Nephron progenitor cell (in vitro differentiated cells): ENCODE data around the gene FAM174B.

Experiments
- DNase-seq: peaks from one replicate; pipeline ENCODE4 v3.0.0; 2021
- H3K27ac Mint-ChIP-seq: 2 replicates; pipeline ENCODE4 v1.8.0; 2021; ENCODE audit warnings: mild to moderate bottlenecking, moderate library complexity, mixed read lengths
- H3K27me3 Mint-ChIP-seq: 2 replicates; pipeline ENCODE4 v1.8.0; 2021; ENCODE audit warnings: mild to moderate bottlenecking, low read depth, mixed read lengths; ENCODE audit not compliant: poor library complexity
- H3K36me3 Mint-ChIP-seq: 2 replicates; pipeline ENCODE4 v1.8.0; 2021; ENCODE audit warnings: low read depth, mixed read lengths
- H3K4me1 Mint-ChIP-seq: 2 replicates; pipeline ENCODE4 v1.8.0; 2021; ENCODE audit warnings: mixed read lengths
- H3K4me3 Mint-ChIP-seq: 2 replicates; pipeline ENCODE4 v1.8.0; 2021; ENCODE audit warnings: mild to moderate bottlenecking, moderate library complexity, mixed read lengths
- H3K9me3 Mint-ChIP-seq: 2 replicates; pipeline ENCODE4 v1.8.0; 2021; ENCODE audit warnings: mild to moderate bottlenecking, moderate library complexity, mixed read lengths
- TF ChIP-seq, protein P1 (sequence below): fragments of 200-600 bp; sonication (generic); IDR thresholded peaks from 2 replicates; pipeline ENCODE4 v1.5.0; 2021; ENCODE audit warnings: antibody characterized with exemption

FAM174B gene

DNA sequence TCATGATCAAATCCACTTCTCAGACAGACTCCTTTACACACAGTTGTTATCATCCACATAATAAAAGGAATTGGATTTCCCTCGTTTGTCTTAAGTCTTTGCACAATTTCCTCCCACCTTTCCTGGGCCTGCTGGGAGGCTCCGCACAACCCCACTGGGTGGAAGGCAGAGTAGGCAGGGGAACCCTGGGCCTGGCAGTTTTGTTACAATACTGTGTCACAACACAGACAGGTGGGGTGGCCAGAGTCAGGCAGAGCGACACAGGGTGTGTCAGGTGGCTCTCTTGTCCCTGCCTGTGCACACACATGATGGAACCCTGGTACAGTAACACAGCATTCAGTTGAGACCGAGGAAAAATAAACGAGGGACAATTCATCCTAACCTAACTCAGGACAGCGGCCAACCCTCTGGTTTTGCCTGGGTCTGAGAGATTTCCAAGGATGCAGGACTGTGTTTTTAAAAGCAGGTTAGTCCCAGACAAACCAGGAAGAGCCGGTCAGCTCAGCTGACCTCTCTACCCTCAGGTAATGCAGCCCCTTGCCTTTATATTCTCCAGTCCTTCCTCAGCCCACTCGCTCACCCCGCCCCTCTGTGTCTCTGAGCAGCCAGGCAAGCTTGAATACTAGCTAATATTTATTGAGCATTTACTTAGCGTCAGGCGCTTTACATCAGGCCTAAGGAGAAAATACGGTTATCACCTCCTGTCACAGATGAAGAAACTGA lies 8.8 kb upstream of the FAM174B start:
- Mint-ChIP-seq H3K4me3 (no peak overlapping the region), H3K9me3 (no peaks in the 10 kb centered on the region), H3K4me1 (peaks cover 66% of the 10 kb centered on the region), H3K36me3 (no peaks in the 10 kb centered on the region), H3K27ac (peak overlapping the region; percentile 88), H3K27me3 (peaks cover 7% of the 10 kb centered on the region)
- no peak for DNase-seq
- TF ChIP-seq, protein P1, sequence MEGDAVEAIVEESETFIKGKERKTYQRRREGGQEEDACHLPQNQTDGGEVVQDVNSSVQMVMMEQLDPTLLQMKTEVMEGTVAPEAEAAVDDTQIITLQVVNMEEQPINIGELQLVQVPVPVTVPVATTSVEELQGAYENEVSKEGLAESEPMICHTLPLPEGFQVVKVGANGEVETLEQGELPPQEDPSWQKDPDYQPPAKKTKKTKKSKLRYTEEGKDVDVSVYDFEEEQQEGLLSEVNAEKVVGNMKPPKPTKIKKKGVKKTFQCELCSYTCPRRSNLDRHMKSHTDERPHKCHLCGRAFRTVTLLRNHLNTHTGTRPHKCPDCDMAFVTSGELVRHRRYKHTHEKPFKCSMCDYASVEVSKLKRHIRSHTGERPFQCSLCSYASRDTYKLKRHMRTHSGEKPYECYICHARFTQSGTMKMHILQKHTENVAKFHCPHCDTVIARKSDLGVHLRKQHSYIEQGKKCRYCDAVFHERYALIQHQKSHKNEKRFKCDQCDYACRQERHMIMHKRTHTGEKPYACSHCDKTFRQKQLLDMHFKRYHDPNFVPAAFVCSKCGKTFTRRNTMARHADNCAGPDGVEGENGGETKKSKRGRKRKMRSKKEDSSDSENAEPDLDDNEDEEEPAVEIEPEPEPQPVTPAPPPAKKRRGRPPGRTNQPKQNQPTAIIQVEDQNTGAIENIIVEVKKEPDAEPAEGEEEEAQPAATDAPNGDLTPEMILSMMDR: no peak

DNA sequence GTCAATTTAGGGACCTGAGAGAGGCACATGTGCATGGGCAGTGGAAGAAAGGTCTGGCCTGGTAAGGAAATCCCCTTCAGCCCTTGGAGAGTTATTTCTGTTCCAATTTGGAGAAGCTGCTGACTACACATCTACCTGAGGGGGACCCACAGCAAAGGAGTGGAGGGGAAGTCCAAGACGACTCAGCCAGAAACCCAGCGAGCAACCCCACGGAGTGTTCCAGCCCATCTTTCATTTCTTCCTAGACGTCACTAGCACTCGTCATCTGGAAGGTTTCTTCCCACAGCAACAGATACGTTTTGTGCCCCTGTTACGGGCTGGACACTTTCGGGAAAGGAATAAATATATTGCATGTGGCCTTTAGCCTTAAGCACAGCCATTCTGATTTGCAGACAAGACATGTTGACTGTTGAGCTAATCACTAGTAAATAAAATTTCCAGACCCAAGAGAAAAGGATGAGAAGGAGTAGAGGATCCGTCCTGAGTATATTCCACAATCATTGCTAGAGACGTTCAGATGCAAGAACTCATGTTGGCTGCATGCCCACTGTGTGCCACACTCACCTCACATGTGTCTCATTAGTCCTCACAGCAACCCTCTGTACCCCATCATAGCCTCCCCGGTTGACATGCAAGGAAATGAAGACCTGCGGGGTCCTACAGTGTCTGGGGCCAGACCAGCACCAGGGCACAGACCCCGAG lies 7.8 kb upstream of the FAM174B start:
- TF ChIP-seq, protein P1: no peak
- Mint-ChIP-seq H3K36me3 (no peaks in the 10 kb centered on the region), H3K27me3 (peaks cover 7% of the 10 kb centered on the region), H3K4me3 (no peak overlapping the region), H3K27ac (peak overlapping the region; percentile 88), H3K4me1 (peaks cover 56% of the 10 kb centered on the region), H3K9me3 (no peaks in the 10 kb centered on the region)
- no peak for DNase-seq

- H3K4me3 Mint-ChIP-seq: no peak overlapping the region
Observed at GRCh38 chr15:92662762-92663161, 7.2 kb upstream of the FAM174B start.

GRCh38 chr15:92661956-92662355 lies 6.4 kb upstream of the FAM174B start:
- TF ChIP-seq, protein P1: no peak
- Mint-ChIP-seq H3K4me3 (no peak overlapping the region), H3K27ac (peak overlapping the region; percentile 41), H3K9me3 (peaks cover 2% of the 10 kb centered on the region), H3K36me3 (no peaks in the 10 kb centered on the region), H3K4me1 (peaks cover 42% of the 10 kb centered on the region), H3K27me3 (peaks cover 8% of the 10 kb centered on the region)
- DNase-seq: no peak

More at GRCh38 chr15:92662762-92663161, 7.2 kb upstream of the FAM174B start:
- H3K9me3 Mint-ChIP-seq: no peaks in the 10 kb centered on the region
- no peaks in the 10 kb centered on the region for H3K36me3 Mint-ChIP-seq
- H3K4me1 Mint-ChIP-seq: peaks cover 50% of the 10 kb centered on the region
- H3K27me3 Mint-ChIP-seq: peaks cover 7% of the 10 kb centered on the region
- no peak overlapping the region for H3K27ac Mint-ChIP-seq
- DNase-seq: no peak
- TF ChIP-seq, protein P1: no peak

GRCh38 chr15:92661069-92661468 lies 5.5 kb upstream of the FAM174B start:
- H3K27me3 Mint-ChIP-seq: peaks cover 17% of the 10 kb centered on the region
- H3K4me3 Mint-ChIP-seq: no peak overlapping the region
- H3K9me3 Mint-ChIP-seq: peaks cover 6% of the 10 kb centered on the region
- no peaks in the 10 kb centered on the region for H3K36me3 Mint-ChIP-seq
- H3K4me1 Mint-ChIP-seq: peaks cover 36% of the 10 kb centered on the region
- TF ChIP-seq, protein P1: no peak
- no peak overlapping the region for H3K27ac Mint-ChIP-seq
- no peak for DNase-seq
